NAMALWA (cell line): ENCODE results near the gene IGFBP2.

Source experiments
- DNase-seq: peaks from one replicate; pipeline ENCODE4 v3.0.0-alpha.2; 2015; ENCODE audit warnings: low spot score

IGFBP2 gene

GRCh38 chr2:216615298-216616082, 17.7 kb upstream of the IGFBP2 start:
- DNase-seq, result no peak

DNA sequence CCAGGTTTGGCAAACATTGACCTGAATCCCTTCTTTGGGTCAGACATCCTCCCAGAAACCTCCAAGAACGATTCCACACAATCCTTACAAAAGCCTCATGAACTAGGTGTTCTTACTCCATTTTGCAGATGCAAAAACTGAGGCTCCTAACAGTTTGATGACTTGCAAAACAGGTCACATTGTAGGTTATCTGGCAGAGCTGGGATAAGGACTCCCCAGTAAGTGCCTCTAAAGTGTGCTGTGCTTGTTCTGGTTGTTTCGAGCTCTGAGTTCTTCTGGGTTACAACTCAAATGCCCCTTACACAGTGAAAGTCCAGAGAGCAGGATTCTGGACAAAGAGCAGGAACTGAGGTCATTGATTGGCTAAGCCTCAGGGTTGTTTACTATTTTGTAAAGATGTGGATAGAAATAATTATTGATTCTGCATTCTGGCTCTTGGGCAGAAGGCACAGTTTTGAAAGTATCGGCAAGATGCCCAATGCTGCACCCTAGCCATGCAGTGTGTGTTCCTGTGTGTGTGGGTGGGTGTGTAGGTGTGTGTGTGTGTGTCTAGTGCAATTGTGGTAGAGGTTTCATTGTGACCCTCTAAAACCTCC, 17.0 kb upstream of the IGFBP2 start:
- DNase-seq, result no peak

DNA sequence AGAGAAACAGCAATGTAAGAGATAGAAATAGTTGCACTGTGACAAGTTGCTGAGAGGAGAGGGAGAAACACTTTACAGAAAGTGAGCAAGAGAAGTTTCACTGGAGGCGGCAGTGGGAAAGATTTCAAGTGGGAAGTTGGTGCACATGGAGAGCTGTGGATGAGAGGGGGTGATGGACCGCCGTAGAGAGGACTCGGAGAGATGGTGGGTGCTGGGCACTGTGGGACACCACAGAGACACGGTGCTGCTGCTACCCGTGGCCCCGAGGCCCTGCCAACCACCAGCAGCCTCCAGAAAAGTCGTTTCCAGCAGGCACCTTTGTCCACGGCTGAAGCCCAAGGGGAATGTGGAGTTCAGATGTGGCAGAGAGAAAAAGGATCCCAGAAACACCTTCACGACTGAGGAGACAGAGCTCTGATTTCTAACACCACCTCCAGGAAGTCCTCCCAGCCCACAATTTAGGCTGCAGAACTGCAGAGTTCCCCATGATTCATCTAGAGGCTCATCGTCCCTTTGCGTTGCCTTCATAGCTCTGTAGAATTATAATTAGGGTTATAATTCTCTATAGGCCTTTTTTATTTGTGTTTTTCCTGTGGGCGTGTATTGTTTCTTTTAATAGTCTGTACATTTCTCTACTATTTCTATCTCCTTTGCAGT, 15.9 kb upstream of the IGFBP2 start:
- DNase-seq, result no peak

- DNase-seq, result no peak
Observed at GRCh38 chr2:216618785-216619184, 14.4 kb upstream of the IGFBP2 start.

DNA sequence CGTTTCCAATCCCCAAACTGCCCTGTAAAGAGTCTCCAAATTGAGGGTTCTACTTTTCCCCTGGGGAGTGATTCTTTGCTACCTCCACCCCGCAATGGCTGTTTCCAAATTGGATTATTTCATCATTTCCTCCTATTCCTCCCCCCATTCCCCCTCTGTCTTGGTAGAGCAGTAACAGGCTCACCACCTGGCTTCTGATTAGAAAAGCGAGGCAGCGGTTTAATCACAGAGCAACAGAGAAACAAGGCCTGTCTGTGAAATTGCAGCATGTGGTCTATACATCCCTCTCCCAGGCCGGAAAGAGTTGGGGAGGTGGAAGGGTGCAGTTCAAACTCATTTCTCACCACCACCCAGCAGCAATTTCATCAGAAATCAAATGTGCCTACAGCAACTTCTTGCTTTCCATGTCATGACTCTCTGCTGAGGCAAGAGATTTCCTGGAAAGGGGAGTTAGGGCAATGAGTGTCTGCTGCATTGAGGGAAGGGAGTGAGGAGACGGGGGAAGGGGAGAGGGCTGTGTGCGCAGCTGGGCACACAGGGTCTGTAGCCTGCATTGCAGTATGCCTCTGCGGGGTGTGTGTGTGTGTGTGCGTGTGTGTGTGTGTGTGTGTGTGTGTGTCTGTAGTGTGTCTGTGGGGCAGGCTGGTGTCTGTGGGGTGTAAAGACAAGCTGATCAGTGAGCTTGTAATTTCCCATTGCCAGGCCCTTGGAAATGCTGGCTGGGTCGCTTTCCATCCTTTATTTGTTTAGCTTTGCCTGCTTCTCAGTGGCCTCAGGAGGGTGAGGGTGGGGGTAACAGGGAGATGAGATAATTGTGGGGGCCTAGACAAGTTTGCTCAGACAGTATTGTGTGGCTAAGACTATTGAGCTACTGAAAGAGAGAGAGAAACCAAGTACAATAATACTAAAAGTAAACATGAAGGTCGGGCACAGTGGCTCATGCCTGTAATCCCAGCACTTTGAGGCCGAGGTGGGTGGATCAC, 13.5 kb upstream of the IGFBP2 start:
- peak; percentile 64 for DNase-seq

- DNase-seq, result no peak
Observed at GRCh38 chr2:216620786-216621185, 12.4 kb upstream of the IGFBP2 start.

- DNase-seq, result peak; percentile 24
Observed at GRCh38 chr2:216621292-216621691, 11.9 kb upstream of the IGFBP2 start.

DNA sequence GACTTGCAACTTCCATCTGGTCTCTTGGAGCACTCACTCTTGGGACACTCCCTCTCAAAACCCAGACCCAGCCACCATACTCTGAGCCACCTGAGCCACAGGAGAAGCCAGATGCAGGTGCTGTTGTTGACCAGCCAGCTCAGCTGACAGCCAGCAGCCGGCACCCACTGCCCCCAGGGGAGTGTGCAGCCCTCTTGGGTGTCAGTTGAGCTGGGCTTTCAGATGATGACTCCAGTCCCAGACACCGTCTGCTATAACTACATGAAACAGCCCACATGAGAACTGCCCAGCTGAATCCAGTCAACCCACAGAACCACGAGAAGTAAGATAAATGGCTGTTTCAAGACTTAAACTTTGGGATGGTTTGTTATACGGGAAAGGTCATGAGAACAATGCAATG, 10.7 kb upstream of the IGFBP2 start:
- DNase-seq, result peak; percentile 78

DNA sequence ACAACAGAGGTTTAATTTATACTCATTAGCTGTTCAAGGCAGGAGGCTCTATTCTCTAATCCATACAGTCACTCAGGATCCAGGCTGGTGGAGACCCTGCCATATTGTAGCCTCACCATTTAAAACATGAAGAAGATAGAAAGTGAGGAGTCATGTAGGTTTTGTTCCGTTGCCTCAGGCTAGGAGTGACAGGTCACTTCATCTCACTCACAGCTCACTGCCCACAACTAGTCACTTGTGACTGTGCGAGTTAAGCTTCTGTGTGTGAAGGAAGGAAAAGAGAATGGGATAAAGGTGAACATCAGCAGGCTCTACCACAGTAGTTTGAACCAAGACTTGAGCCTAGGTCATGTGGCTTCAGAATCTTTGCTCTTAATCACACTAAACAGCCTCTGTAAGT, 9.0 kb upstream of the IGFBP2 start:
- no peak for DNase-seq

DNA sequence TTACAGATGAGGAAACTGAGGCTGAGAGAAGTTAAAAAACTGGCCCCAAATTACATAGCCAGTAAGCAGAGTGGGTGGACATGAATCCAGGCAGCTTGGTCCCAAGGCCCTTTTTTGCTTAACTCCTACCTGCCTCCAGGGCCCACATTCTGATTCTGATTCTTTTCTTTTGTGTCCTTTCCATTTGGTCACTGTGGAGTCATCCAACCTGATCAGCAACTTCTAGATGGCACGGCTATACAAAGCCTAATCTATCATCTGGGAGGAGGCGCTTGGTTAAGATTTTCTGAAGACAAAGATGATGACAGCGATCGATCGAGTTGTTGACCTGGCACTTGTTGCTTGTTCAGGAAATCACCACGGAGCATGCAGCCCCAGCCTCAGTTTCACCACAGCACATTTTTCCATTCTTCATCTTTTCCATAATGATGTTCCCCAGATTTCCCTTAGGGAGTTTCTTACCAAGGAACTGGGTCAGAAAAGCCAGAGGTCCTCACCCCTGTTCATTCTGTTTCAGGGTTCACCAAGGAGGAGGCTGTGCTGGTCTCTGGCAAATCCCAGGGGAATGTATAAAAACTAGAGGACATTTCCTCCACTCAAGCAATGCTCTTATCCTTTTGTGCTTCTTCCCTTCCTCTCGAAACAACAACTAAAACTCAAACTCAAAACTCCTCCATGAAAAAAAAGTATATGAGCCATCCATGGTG, 6.9 kb upstream of the IGFBP2 start:
- DNase-seq, result no peak

DNA sequence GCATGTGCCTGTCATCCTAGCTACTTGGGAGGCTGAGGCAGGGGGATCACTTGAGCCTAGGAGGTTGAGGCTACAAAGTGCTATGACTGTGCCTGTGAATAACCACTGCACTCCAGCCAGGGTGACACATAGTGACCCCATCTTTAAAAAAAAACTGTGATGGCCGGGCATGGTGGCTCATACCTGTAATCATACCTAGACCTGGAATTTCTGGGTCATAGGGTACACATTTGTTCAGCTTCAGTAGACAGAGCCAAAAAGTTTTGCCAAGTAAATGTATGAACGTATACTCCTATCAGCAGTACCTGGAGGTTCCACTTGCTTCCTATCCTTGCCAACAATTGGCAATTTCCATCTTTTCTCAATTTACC, 6.4 kb upstream of the IGFBP2 start:
- DNase-seq, result no peak

GRCh38 chr2:216629784-216630183, 3.4 kb upstream of the IGFBP2 start:
- no peak for DNase-seq

DNA sequence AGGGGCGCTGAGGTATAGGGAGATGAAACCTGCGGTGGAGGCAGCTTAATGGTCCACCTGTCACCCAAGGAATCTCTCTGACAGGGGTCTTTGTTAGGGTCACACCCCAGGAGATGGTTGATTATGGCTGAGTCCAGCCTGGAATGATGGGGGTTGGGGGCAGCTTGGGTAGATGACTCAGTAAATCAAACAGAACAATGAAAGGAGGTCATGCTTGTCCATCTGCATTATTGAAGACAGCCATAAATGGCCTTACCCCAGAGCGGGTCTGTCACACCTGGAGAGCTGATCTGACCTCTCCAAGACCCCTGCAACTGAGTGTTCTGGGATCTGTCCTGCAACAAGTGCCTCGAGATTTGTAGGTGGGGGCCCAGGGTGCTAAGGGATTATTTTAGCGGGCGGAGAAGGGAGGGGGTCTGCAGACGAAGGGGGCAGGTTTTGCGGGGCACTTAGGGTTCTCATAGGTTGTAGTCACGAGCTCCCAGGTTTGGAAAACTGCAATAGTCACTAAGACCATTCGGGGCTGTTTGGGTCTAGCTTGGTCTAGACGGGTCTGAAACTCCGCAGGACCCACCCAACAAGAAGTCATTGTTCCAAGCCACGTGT, 771 bp upstream of the IGFBP2 start:
- DNase-seq, result no peak

DNA sequence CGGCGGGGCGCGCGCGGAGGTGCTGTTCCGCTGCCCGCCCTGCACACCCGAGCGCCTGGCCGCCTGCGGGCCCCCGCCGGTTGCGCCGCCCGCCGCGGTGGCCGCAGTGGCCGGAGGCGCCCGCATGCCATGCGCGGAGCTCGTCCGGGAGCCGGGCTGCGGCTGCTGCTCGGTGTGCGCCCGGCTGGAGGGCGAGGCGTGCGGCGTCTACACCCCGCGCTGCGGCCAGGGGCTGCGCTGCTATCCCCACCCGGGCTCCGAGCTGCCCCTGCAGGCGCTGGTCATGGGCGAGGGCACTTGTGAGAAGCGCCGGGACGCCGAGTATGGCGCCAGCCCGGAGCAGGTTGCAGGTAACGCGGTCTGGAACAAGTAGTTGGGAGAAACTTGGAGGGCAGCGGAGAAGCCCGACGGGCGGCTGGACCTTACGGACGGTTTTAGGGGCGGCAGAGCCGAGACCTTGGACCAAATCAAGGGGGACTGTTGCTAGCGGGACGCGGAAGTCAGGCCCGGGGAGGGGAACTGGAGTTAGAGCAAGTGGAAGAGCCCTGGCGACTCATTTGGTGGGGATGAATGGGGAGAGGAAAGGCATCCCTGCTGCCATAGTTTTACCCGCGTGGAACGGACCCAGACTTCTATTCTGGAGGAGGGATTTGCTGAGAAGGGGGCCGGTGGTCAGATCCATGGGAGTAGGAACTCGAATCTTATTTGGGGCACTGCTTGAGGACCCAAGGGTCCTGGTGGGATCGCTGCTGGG, 573 bp downstream of the IGFBP2 start:
- DNase-seq, result no peak

GRCh38 chr2:216634370-216635148, 1.3 kb downstream of the IGFBP2 start:
- no peak for DNase-seq

GRCh38 chr2:216635171-216635570, 2.0 kb downstream of the IGFBP2 start:
- DNase-seq, result no peak

GRCh38 chr2:216635701-216636550, 2.7 kb downstream of the IGFBP2 start:
- no peak for DNase-seq
